DOHH2 (cell line): ENCODE results near the gene PTPRC.

ENCODE experiments used
- CTCF ChIP-seq: fragments of 200-600 bp; sonication (generic); IDR thresholded peaks from one replicate; pipeline ENCODE4 v1.5.1; 2014; ENCODE audit warnings: antibody characterized with exemption, mild to moderate bottlenecking, low read depth, low read length; ENCODE audit not compliant: poor library complexity, severe bottlenecking
- EZH2phosphoT487 ChIP-seq: fragments of 200-600 bp; sonication (generic); IDR thresholded peaks from 2 replicates; pipeline ENCODE4 v1.6.1; 2017; ENCODE audit warnings: borderline replicate concordance, mild to moderate bottlenecking, antibody characterized with exemption, low read length, moderate library complexity, mixed read lengths

GRCh38 chr1:198726455-198726854 is 87.6 kb downstream of the PTPRC start:
- TF ChIP-seq CTCF = no peak
- TF ChIP-seq EZH2phosphoT487 = no peak
